ENCODE measurements around the gene RAN.

The RAN gene

GRCh38 chr12:130871286-130872178 lies at the start of gene RAN:
TSS of gene RAN (plus strand) at chr12:130872066. CDS start at chr12:130872594, 528 bp downstream.
- H3K27me3 Mint-ChIP-seq (ENCODE audit: low read depth), result no peaks in the 10 kb centered on the region
- peak within 1 kb of the TSS; percentile 90 to 99 (median 97) for H3K4me3 Mint-ChIP-seq
- peaks cover 41% of the 10 kb centered on the region for H3K36me3 Mint-ChIP-seq (ENCODE audit: low read depth)
- peaks cover 3% of the 10 kb centered on the region for H3K9me3 Mint-ChIP-seq
- peak within 1 kb of the TSS; percentile 83 to 94 (median 91) for H3K27ac Mint-ChIP-seq
- H3K4me1 Mint-ChIP-seq, result peaks cover 25% of the 10 kb centered on the region
- no peak for TF ChIP-seq CTCF (IDR thresholded peaks at IDR 0.05; ENCODE audit: unreplicated experiment in 3 of 3)

GRCh38 chr12:130825771-130826150 lies 46.1 kb upstream of the RAN start:
- TF ChIP-seq CTCF (IDR thresholded peaks at IDR 0.05; ENCODE audit: unreplicated experiment in 3 of 3), result no peak
- Mint-ChIP-seq H3K36me3 (ENCODE audit: low read depth) (peaks cover 22% of the 10 kb centered on the region), H3K4me1 (peaks cover 18% of the 10 kb centered on the region), H3K9me3 (no peaks in the 10 kb centered on the region), H3K27me3 (ENCODE audit: low read depth) (no peaks in the 10 kb centered on the region), H3K4me3 (no peak overlapping the region), H3K27ac (no peak overlapping the region)

- Mint-ChIP-seq H3K27ac (no peak overlapping the region), H3K36me3 (ENCODE audit: low read depth) (peaks cover 17% of the 10 kb centered on the region), H3K4me1 (peaks cover 18% of the 10 kb centered on the region), H3K4me3 (no peak overlapping the region), H3K9me3 (no peaks in the 10 kb centered on the region), H3K27me3 (ENCODE audit: low read depth) (no peaks in the 10 kb centered on the region)
- TF ChIP-seq CTCF (IDR thresholded peaks at IDR 0.05; ENCODE audit: unreplicated experiment in 3 of 3), result peak; percentile 34 to 50 (median 35)
These were observed 45.6 kb upstream of the RAN start for GRCh38 chr12:130826151-130826801.

GRCh38 chr12:130827432-130827831 lies 44.4 kb upstream of the RAN start:
- TF ChIP-seq CTCF (IDR thresholded peaks at IDR 0.05; ENCODE audit: unreplicated experiment in 3 of 3), result no peak
- Mint-ChIP-seq H3K4me1 (peaks cover 18% of the 10 kb centered on the region), H3K27me3 (ENCODE audit: low read depth) (peaks cover 4% of the 10 kb centered on the region), H3K9me3 (no peaks in the 10 kb centered on the region), H3K4me3 (no peak overlapping the region), H3K36me3 (ENCODE audit: low read depth) (peaks cover 15% of the 10 kb centered on the region), H3K27ac (peak overlapping the region in 1 of 3 experiments; percentile 28)

GRCh38 chr12:130828895-130829294 lies 43.0 kb upstream of the RAN start:
- Mint-ChIP-seq H3K27me3 (ENCODE audit: low read depth) (peaks cover 4% of the 10 kb centered on the region), H3K36me3 (ENCODE audit: low read depth) (peaks cover under 1% of the 10 kb centered on the region), H3K27ac (peak overlapping the region in 1 of 3 experiments; percentile 41), H3K9me3 (no peaks in the 10 kb centered on the region), H3K4me1 (peaks cover 24% of the 10 kb centered on the region), H3K4me3 (no peak overlapping the region)
- TF ChIP-seq CTCF (IDR thresholded peaks at IDR 0.05; ENCODE audit: unreplicated experiment in 3 of 3), result no peak

All from nephron (organoid).